SK-N-MC (cell line): ENCODE data around the gene SLC1A3.

ENCODE experiments used
- EZH2 ChIP-seq: fragments of 200-600 bp; sonication (generic); IDR thresholded peaks from one replicate; pipeline ENCODE4 v1.6.1; 2017; ENCODE audit warnings: antibody characterized with exemption
- POLR2AphosphoS5 ChIP-seq: IDR thresholded peaks from 2 replicates; pipeline ENCODE4 v1.6.1; 2012; ENCODE audit warnings: mild to moderate bottlenecking, low read depth, low read length, borderline replicate concordance

DNA sequence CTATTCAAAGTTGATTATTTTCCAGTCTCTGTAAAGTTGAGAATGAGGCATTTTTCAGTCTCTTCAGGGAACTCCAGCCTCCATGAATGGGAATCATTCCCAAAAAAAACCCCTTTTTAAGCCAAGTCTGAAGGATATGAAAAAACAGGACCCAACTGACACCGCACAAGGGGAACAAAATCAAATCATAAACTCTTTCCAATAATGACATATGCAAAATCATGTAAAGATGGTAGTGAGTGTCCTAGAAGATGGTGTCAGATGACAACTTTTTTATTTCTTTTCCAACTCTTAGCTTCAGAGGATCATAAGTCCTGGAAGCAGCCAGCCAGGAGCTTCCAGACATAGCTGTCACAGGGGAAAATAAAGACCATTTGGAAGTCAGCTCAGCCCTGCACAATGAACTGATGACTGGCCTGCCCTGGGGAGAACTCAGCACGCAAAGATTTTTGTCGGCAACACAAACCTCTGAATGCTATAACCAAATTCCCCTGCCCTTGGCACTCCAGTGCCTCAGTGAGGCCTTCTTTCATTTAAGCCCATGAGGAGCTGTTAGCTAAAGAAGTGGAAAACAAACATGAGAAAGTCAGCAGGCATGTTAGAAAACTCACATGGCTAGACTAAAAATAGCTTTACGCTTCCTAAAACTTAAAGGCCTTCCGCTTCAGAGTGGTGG lies 85.4 kb downstream of the SLC1A3 start:
- TF ChIP-seq EZH2 (no peak), POLR2AphosphoS5 (no peak)
